ENCODE data around the gene SSH2. TPM values are rescaled to one million over a fixed set of nuclear protein-coding genes. Genes with fewer than 3 reads are reported as not detected.

The SSH2 gene
- polyA plus RNA-seq, 3 donors, result 31.9 to 66.6 (median 54.0) TPM

GRCh38 chr17:29761040-29761761, 168.8 kb downstream of the SSH2 start:
- H3K27me3 Mint-ChIP-seq (ENCODE audit: low read depth in 3 of 3), result peaks cover 0 to 1% (median 0%) of the 10 kb centered on the region in 3 donors
- H3K4me3 ChIP-seq (replicated peaks in 1 of 3; ENCODE audit: low read depth in 2 of 3, low read length in 3 of 3), result peak overlapping the region; percentile 78 to 100 (median 98)
- peaks cover 27 to 40% of the 10 kb centered on the region in 2 donors for H3K4me1 ChIP-seq (ENCODE audit: control insufficient read depth in 1 of 2, insufficient read depth in 2 of 2, low read length in 2 of 2)
- peaks cover 50% of the 10 kb centered on the region for H3K79me2 ChIP-seq (ENCODE audit: insufficient read depth, low read length)
- H3K9me3 ChIP-seq (replicated peaks in 1 of 2; ENCODE audit: control insufficient read depth in 1 of 2, insufficient read depth in 1 of 2, low read length in 2 of 2), result no peaks in the 10 kb centered on the region
- H3K36me3 Mint-ChIP-seq, result peaks cover 8 to 18% of the 10 kb centered on the region in 2 donors
- peak overlapping the region; percentile 83 for H3K9ac ChIP-seq (ENCODE audit: insufficient read depth, low read length, poor library complexity, severe bottlenecking)
- no peak for TF ChIP-seq CTCF (IDR thresholded peaks at IDR 0.05)
- peaks cover 46% of the 10 kb centered on the region for H4K20me1 ChIP-seq (ENCODE audit: insufficient read depth, low read length)
- peak overlapping the region; percentile 94 for H3K4me2 ChIP-seq (replicated peaks; ENCODE audit: extremely low read depth, low read length, poor library complexity, severe bottlenecking)
- WGBS (ENCODE audit: insufficient coverage), result under 1% methylated on average over 68 of the region's 73 CpGs
- peak overlapping the region; percentile 99 for H3K4me3 Mint-ChIP-seq
- H3K36me3 ChIP-seq (replicated peaks in 1 of 2; ENCODE audit: control insufficient read depth in 1 of 2, insufficient read depth in 2 of 2, low read length in 2 of 2), result peaks cover 7 to 10% of the 10 kb centered on the region in 2 donors
- intact Hi-C loops (cut with micrococcal nuclease), result loop anchor here (5.0 kb wide), 2 partner anchors 39 to 79 kb away; no protein-coding TSS in a partner anchor
- H3K27ac Mint-ChIP-seq, result peak overlapping the region; percentile 93 to 97 (median 95)
- H3K27ac ChIP-seq (ENCODE audit: low read depth in 1 of 2, low read length in 2 of 2), result peak overlapping the region; percentile 84 to 90
- H3K27me3 ChIP-seq (ENCODE audit: control insufficient read depth in 2 of 2, insufficient read depth in 2 of 2, low read length in 2 of 2), result no peaks in the 10 kb centered on the region
- peak; percentile 85 to 91 (median 87) for DNase-seq
- peak overlapping the region; percentile 67 for H2AFZ ChIP-seq (ENCODE audit: insufficient read depth, low read depth, low read length, poor library complexity, severe bottlenecking)
- no peaks in the 10 kb centered on the region for H3K9me3 Mint-ChIP-seq
- peaks cover 28% of the 10 kb centered on the region for H3K4me1 Mint-ChIP-seq

GRCh38 chr17:29760279-29761039, 169.6 kb downstream of the SSH2 start:
- Histone ChIP-seq H3K36me3 (replicated peaks in 1 of 2; ENCODE audit: control insufficient read depth in 1 of 2, insufficient read depth in 2 of 2, low read length in 2 of 2) (peaks cover 7 to 13% of the 10 kb centered on the region in 2 donors), H4K20me1 (ENCODE audit: insufficient read depth, low read length) (peaks cover 52% of the 10 kb centered on the region), H3K4me2 (replicated peaks; ENCODE audit: extremely low read depth, low read length, poor library complexity, severe bottlenecking) (peak overlapping the region; percentile 94), H3K9me3 (replicated peaks in 1 of 2; ENCODE audit: control insufficient read depth in 1 of 2, insufficient read depth in 1 of 2, low read length in 2 of 2) (no peaks in the 10 kb centered on the region), H3K9ac (ENCODE audit: insufficient read depth, low read length, poor library complexity, severe bottlenecking) (peak overlapping the region; percentile 83), H3K79me2 (ENCODE audit: insufficient read depth, low read length) (peaks cover 58% of the 10 kb centered on the region), H3K27me3 (ENCODE audit: control insufficient read depth in 2 of 2, insufficient read depth in 2 of 2, low read length in 2 of 2) (no peaks in the 10 kb centered on the region), H3K27ac (ENCODE audit: low read depth in 1 of 2, low read length in 2 of 2) (peak overlapping the region; percentile 84 to 90), H2AFZ (ENCODE audit: insufficient read depth, low read depth, low read length, poor library complexity, severe bottlenecking) (peak overlapping the region; percentile 67), H3K4me3 (replicated peaks in 1 of 3; ENCODE audit: low read depth in 2 of 3, low read length in 3 of 3) (peak overlapping the region; percentile 78 to 100 (median 98)), H3K4me1 (ENCODE audit: control insufficient read depth in 1 of 2, insufficient read depth in 2 of 2, low read length in 2 of 2) (peaks cover 27 to 40% of the 10 kb centered on the region in 2 donors)
- 1% methylated on average over 11 of the region's 20 CpGs for WGBS (ENCODE audit: insufficient coverage)
- Mint-ChIP-seq H3K27me3 (ENCODE audit: low read depth in 3 of 3) (peaks cover 0 to 1% (median 0%) of the 10 kb centered on the region in 3 donors), H3K36me3 (peaks cover 8 to 25% of the 10 kb centered on the region in 2 donors), H3K4me1 (peaks cover 28% of the 10 kb centered on the region), H3K4me3 (peak overlapping the region; percentile 99), H3K9me3 (no peaks in the 10 kb centered on the region), H3K27ac (peak overlapping the region; percentile 93 to 97 (median 95))
- DNase-seq, result peak in 2 of 3 donors; percentile 3 to 21
- TF ChIP-seq CTCF (IDR thresholded peaks at IDR 0.05), result no peak
- intact Hi-C loops (cut with micrococcal nuclease), result loop anchor here (5.0 kb wide), 2 partner anchors 38 to 78 kb away; no protein-coding TSS in a partner anchor
